Karpas-422 (cell line): Measurements from ENCODE around the gene CEP295NL. TPM values are rescaled to one million over a fixed set of nuclear protein-coding genes. Genes with fewer than 3 reads are reported as not detected.

Experiments used
- DNase-seq: peaks from one replicate; pipeline ENCODE4 v3.0.0-alpha.2; 2015
- H2AFZ ChIP-seq: fragments of 200-600 bp; sonication (generic); 2 replicates; pipeline ENCODE4 v1.6.1; 2014; ENCODE audit warnings: antibody characterized with exemption, low read length, mixed read lengths
- H3K27ac ChIP-seq: fragments of 200-600 bp; sonication (generic); 2 replicates; pipeline ENCODE4 v1.5.1; 2014; ENCODE audit warnings: mild to moderate bottlenecking, low read length, moderate library complexity
- H3K27me3 ChIP-seq: fragments of 200-600 bp; sonication (generic); 2 replicates; pipeline ENCODE4 v1.6.1; 2014; ENCODE audit warnings: low read length, mixed read lengths
- H3K36me3 ChIP-seq: fragments of 200-600 bp; sonication (generic); 2 replicates; pipeline ENCODE4 v1.6.1; 2014; ENCODE audit warnings: low read length, mixed read lengths; ENCODE audit not compliant: insufficient read depth
- H3K4me1 ChIP-seq: fragments of 200-600 bp; sonication (generic); 2 replicates; pipeline ENCODE4 v1.6.1; 2014; ENCODE audit warnings: mild to moderate bottlenecking, low read length, mixed read lengths
- H3K4me2 ChIP-seq: fragments of 200-600 bp; sonication (generic); 2 replicates; pipeline ENCODE4 v1.6.1; 2014; ENCODE audit warnings: low read length, low read depth, mild to moderate bottlenecking; ENCODE audit not compliant: poor library complexity, severe bottlenecking
- H3K4me3 ChIP-seq: fragments of 200-600 bp; sonication (generic); 2 replicates; pipeline ENCODE4 v1.5.1; 2014; ENCODE audit warnings: mild to moderate bottlenecking, antibody characterized with exemption, low read length, mixed read lengths
- H3K79me2 ChIP-seq: fragments of 200-600 bp; sonication (generic); 2 replicates; pipeline ENCODE4 v1.6.1; 2014; ENCODE audit warnings: mild to moderate bottlenecking, low read length, mixed read lengths
- H3K9ac ChIP-seq: fragments of 200-600 bp; sonication (generic); 2 replicates; pipeline ENCODE4 v1.6.0; 2014; ENCODE audit warnings: low read length
- H3K9me2 ChIP-seq: fragments of 200-600 bp; sonication (generic), shearing (Covaris generic); replicated peaks from 2 replicates; pipeline ENCODE4 v1.6.0; 2014; ENCODE audit warnings: mild to moderate bottlenecking, low read length, moderate library complexity; ENCODE audit not compliant: insufficient read depth
- H3K9me3 ChIP-seq: fragments of 300-700, 200-600 bp; sonication (generic); 2 replicates; pipeline ENCODE4 v1.6.1; 2014; ENCODE audit warnings: low read length, mixed read lengths
- H4K20me1 ChIP-seq: fragments of 200-600 bp; sonication (generic); 2 replicates; pipeline ENCODE4 v1.6.1; 2014; ENCODE audit warnings: mild to moderate bottlenecking, antibody characterized with exemption, low read length, low read depth; ENCODE audit not compliant: insufficient read depth
- total RNA-seq: library from RNA; depleted of rRNA; stranded (reverse); fragments of >200 nt; shearing (Covaris generic); gene quantifications from 2 replicates; pipeline ENCODE4 v1.2.3, GENCODE V29; 2014; ENCODE audit warnings: low replicate concordance

The CEP295NL gene
- total RNA-seq, 1 experiment from 2014 or later = not detected

- no peak overlapping the region for H3K9ac ChIP-seq
- no peaks in the 10 kb centered on the region for H3K36me3 ChIP-seq
- no peaks in the 10 kb centered on the region for H4K20me1 ChIP-seq
- no peak overlapping the region for H3K4me2 ChIP-seq
- no peak overlapping the region for H3K27ac ChIP-seq
- no peaks in the 10 kb centered on the region for H3K79me2 ChIP-seq
- no peak for DNase-seq
- no peaks in the 10 kb centered on the region for H3K4me1 ChIP-seq
- no peak overlapping the region for H2AFZ ChIP-seq
- no peaks in the 10 kb centered on the region for H3K9me2 ChIP-seq
- H3K27me3 ChIP-seq = no peaks in the 10 kb centered on the region
- H3K4me3 ChIP-seq = no peak overlapping the region
- H3K9me3 ChIP-seq = no peaks in the 10 kb centered on the region
Measured at GRCh38 chr17:78934681-78935418, 31.8 kb upstream of the CEP295NL start.

- no peaks in the 10 kb centered on the region for H3K27me3 ChIP-seq
- H3K79me2 ChIP-seq = no peaks in the 10 kb centered on the region
- no peak overlapping the region for H3K4me2 ChIP-seq
- no peak for DNase-seq
- H2AFZ ChIP-seq = no peak overlapping the region
- H3K27ac ChIP-seq = no peak overlapping the region
- no peaks in the 10 kb centered on the region for H3K9me2 ChIP-seq
- no peak overlapping the region for H3K4me3 ChIP-seq
- no peaks in the 10 kb centered on the region for H3K36me3 ChIP-seq
- H3K9ac ChIP-seq = no peak overlapping the region
- no peaks in the 10 kb centered on the region for H4K20me1 ChIP-seq
- no peaks in the 10 kb centered on the region for H3K4me1 ChIP-seq
- no peaks in the 10 kb centered on the region for H3K9me3 ChIP-seq
Measured at GRCh38 chr17:78933959-78934568, 31.1 kb upstream of the CEP295NL start.

GRCh38 chr17:78933025-78933958 lies 30.3 kb upstream of the CEP295NL start:
- H3K9me3 ChIP-seq = no peaks in the 10 kb centered on the region
- no peaks in the 10 kb centered on the region for H3K27me3 ChIP-seq
- no peaks in the 10 kb centered on the region for H3K36me3 ChIP-seq
- H3K27ac ChIP-seq = no peak overlapping the region
- no peak overlapping the region for H3K4me3 ChIP-seq
- no peaks in the 10 kb centered on the region for H3K9me2 ChIP-seq
- no peak for DNase-seq
- H4K20me1 ChIP-seq = no peaks in the 10 kb centered on the region
- no peaks in the 10 kb centered on the region for H3K79me2 ChIP-seq
- H3K9ac ChIP-seq = no peak overlapping the region
- no peak overlapping the region for H2AFZ ChIP-seq
- no peaks in the 10 kb centered on the region for H3K4me1 ChIP-seq
- no peak overlapping the region for H3K4me2 ChIP-seq

GRCh38 chr17:78929908-78930775 lies 27.1 kb upstream of the CEP295NL start:
- Histone ChIP-seq H3K4me2 (no peak overlapping the region), H2AFZ (no peak overlapping the region), H3K9me3 (no peaks in the 10 kb centered on the region), H3K9ac (no peak overlapping the region), H4K20me1 (no peaks in the 10 kb centered on the region), H3K9me2 (no peaks in the 10 kb centered on the region), H3K79me2 (no peaks in the 10 kb centered on the region), H3K4me3 (no peak overlapping the region), H3K4me1 (no peaks in the 10 kb centered on the region), H3K27me3 (no peaks in the 10 kb centered on the region), H3K27ac (no peak overlapping the region), H3K36me3 (no peaks in the 10 kb centered on the region)
- no peak for DNase-seq

- H3K4me1 ChIP-seq = no peaks in the 10 kb centered on the region
- DNase-seq = no peak
- H3K9me2 ChIP-seq = no peaks in the 10 kb centered on the region
- no peak overlapping the region for H3K4me2 ChIP-seq
- H4K20me1 ChIP-seq = no peaks in the 10 kb centered on the region
- no peak overlapping the region for H2AFZ ChIP-seq
- no peaks in the 10 kb centered on the region for H3K27me3 ChIP-seq
- H3K4me3 ChIP-seq = no peak overlapping the region
- no peak overlapping the region for H3K27ac ChIP-seq
- H3K9ac ChIP-seq = no peak overlapping the region
- no peaks in the 10 kb centered on the region for H3K36me3 ChIP-seq
- no peaks in the 10 kb centered on the region for H3K79me2 ChIP-seq
- no peaks in the 10 kb centered on the region for H3K9me3 ChIP-seq
Measured at GRCh38 chr17:78925662-78926555, 22.9 kb upstream of the CEP295NL start.

GRCh38 chr17:78925234-78925633 lies 22.2 kb upstream of the CEP295NL start, which contains the start of gene TIMP2:
Gene TIMP2, minus strand, starts transcription at chr17:78925387. Its CDS starts 299 bp downstream, at chr17:78925088.
- no peak for DNase-seq
- no peaks in the 10 kb centered on the region for H3K27me3 ChIP-seq
- no peaks in the 10 kb centered on the region for H3K9me2 ChIP-seq
- no peak within 1 kb of the TSS for H3K4me2 ChIP-seq
- no peaks in the 10 kb centered on the region for H4K20me1 ChIP-seq
- no peaks in the 10 kb centered on the region for H3K79me2 ChIP-seq
- H3K4me3 ChIP-seq = no peak within 1 kb of the TSS
- H3K9me3 ChIP-seq = no peaks in the 10 kb centered on the region
- H3K36me3 ChIP-seq = no peaks in the 10 kb centered on the region
- no peak within 1 kb of the TSS for H2AFZ ChIP-seq
- no peak within 1 kb of the TSS for H3K27ac ChIP-seq
- no peaks in the 10 kb centered on the region for H3K4me1 ChIP-seq
- H3K9ac ChIP-seq = no peak within 1 kb of the TSS

GRCh38 chr17:78924481-78925151 lies 21.6 kb upstream of the CEP295NL start:
- H3K36me3 ChIP-seq = no peaks in the 10 kb centered on the region
- no peaks in the 10 kb centered on the region for H3K9me3 ChIP-seq
- H3K4me1 ChIP-seq = no peaks in the 10 kb centered on the region
- no peaks in the 10 kb centered on the region for H3K79me2 ChIP-seq
- no peak overlapping the region for H3K4me3 ChIP-seq
- H3K27me3 ChIP-seq = no peaks in the 10 kb centered on the region
- no peak for DNase-seq
- no peak overlapping the region for H3K4me2 ChIP-seq
- no peak overlapping the region for H3K27ac ChIP-seq
- H2AFZ ChIP-seq = no peak overlapping the region
- no peak overlapping the region for H3K9ac ChIP-seq
- no peaks in the 10 kb centered on the region for H4K20me1 ChIP-seq
- H3K9me2 ChIP-seq = no peaks in the 10 kb centered on the region
